SK-N-SH treated with all-trans-retinoic acid at 6 μM for 48 hours (cell line): ENCODE measurements around the gene ARPC2.

Experiments
- ATAC-seq: fragments of 200-7000 bp; cut with Tn5 transposase; 3 replicates; pipeline ENCODE4 v1.9.1; 2020; ENCODE audit warnings: mild to moderate bottlenecking, moderate library complexity
- ARNTL ChIP-seq: fragments of 450-650 bp; formaldehyde crosslinking; IDR thresholded peaks from 2 replicates; pipeline ENCODE4 v1.5.0; 2020; ENCODE audit warnings: low read depth, mild to moderate bottlenecking, moderate library complexity, borderline replicate concordance
- BACH2 ChIP-seq: fragments of 250-450 bp; sonication (Bioruptor Pico); IDR thresholded peaks from 2 replicates; pipeline ENCODE4 v1.9.0; 2021; ENCODE audit warnings: mild to moderate bottlenecking, borderline replicate concordance
- CSDC2 ChIP-seq: fragments of 250-450 bp; sonication (Bioruptor Pico); IDR thresholded peaks from 2 replicates; pipeline ENCODE4 v1.5.0; 2020; ENCODE audit warnings: mild to moderate bottlenecking, moderate library complexity
- ESRRG ChIP-seq: fragments of 250-450 bp; sonication (Bioruptor Pico); IDR thresholded peaks from 2 replicates; pipeline ENCODE4 v1.6.1; 2021; ENCODE audit warnings: mild to moderate bottlenecking
- GLIS3 ChIP-seq: fragments of 250-450 bp; sonication (Bioruptor Pico); IDR thresholded peaks from 2 replicates; pipeline ENCODE4 v1.5.0; 2020; ENCODE audit warnings: mild to moderate bottlenecking, moderate library complexity
- ISL1 ChIP-seq: fragments of 250-450 bp; sonication (Bioruptor Pico); IDR thresholded peaks from 2 replicates; pipeline ENCODE4 v2.1.2; 2022; ENCODE audit warnings: mild to moderate bottlenecking, moderate library complexity
- OSR1 ChIP-seq: fragments of 250-450 bp; sonication (Bioruptor Pico); IDR thresholded peaks from 2 replicates; pipeline ENCODE4 v1.8.0; 2022; ENCODE audit warnings: moderate library complexity, mild to moderate bottlenecking, inconsistent platforms
- PPARA ChIP-seq: fragments of 250-450 bp; sonication (Bioruptor Pico); IDR thresholded peaks from 2 replicates; pipeline ENCODE4 v1.5.0; 2020; ENCODE audit warnings: mild to moderate bottlenecking, borderline replicate concordance
- RARB ChIP-seq: fragments of 250-450 bp; sonication (Bioruptor Pico); IDR thresholded peaks from 2 replicates; pipeline ENCODE4 v1.8.0; 2021; ENCODE audit warnings: mild to moderate bottlenecking, moderate library complexity
- SNAI2 ChIP-seq: fragments of 250-450 bp; sonication (Bioruptor Pico); IDR thresholded peaks from 2 replicates; pipeline ENCODE4 v1.5.0; 2020; ENCODE audit warnings: mild to moderate bottlenecking, moderate library complexity
- TOX ChIP-seq: fragments of 250-450 bp; sonication (Bioruptor Pico); IDR thresholded peaks from 2 replicates; pipeline ENCODE4 v1.8.0; 2021; ENCODE audit warnings: mild to moderate bottlenecking, moderate library complexity, borderline replicate concordance
- ZC3H10 ChIP-seq: fragments of 250-450 bp; sonication (Bioruptor Pico); IDR thresholded peaks from 2 replicates; pipeline ENCODE4 v1.5.1; 2021; ENCODE audit warnings: mild to moderate bottlenecking, moderate library complexity
- ZFP3 ChIP-seq: fragments of 250-450 bp; sonication (Bioruptor Pico); IDR thresholded peaks from 2 replicates; pipeline ENCODE4 v1.5.0; 2020; ENCODE audit warnings: mild to moderate bottlenecking, moderate library complexity
- ZFP30 ChIP-seq: fragments of 450-650 bp; formaldehyde crosslinking; IDR thresholded peaks from 2 replicates; pipeline ENCODE4 v1.5.0; 2022; ENCODE audit warnings: mild to moderate bottlenecking, moderate library complexity
- ZNF70 ChIP-seq: fragments of 450-650 bp; formaldehyde crosslinking; IDR thresholded peaks from 2 replicates; pipeline ENCODE4 v1.5.0; 2020; ENCODE audit warnings: mild to moderate bottlenecking, moderate library complexity
- ZNF8 ChIP-seq: fragments of 450-650 bp; formaldehyde crosslinking; IDR thresholded peaks from 2 replicates; pipeline ENCODE4 v1.5.0; 2020; ENCODE audit warnings: mild to moderate bottlenecking, moderate library complexity
- TF ChIP-seq, protein P1 (sequence below): fragments of 250-450 bp; sonication (Bioruptor Pico); IDR thresholded peaks from 2 replicates; pipeline ENCODE4 v1.5.1; 2021; ENCODE audit warnings: mild to moderate bottlenecking, moderate library complexity
- TF ChIP-seq, protein P2 (sequence below): fragments of 250-450 bp; sonication (Bioruptor Pico); IDR thresholded peaks from 2 replicates; pipeline ENCODE4 v1.8.0; 2020; ENCODE audit warnings: mild to moderate bottlenecking, moderate library complexity, borderline replicate concordance
- TF ChIP-seq, protein P3 (sequence below): fragments of 250-450 bp; sonication (Bioruptor Pico); IDR thresholded peaks from 2 replicates; pipeline ENCODE4 v1.5.0; 2020; ENCODE audit warnings: mild to moderate bottlenecking, moderate library complexity
- TF ChIP-seq, protein P4 (sequence below): fragments of 250-450 bp; sonication (Bioruptor Pico); IDR thresholded peaks from 2 replicates; pipeline ENCODE4 v1.5.1; 2020; ENCODE audit warnings: low read depth, mild to moderate bottlenecking, moderate library complexity

Gene ARPC2

DNA sequence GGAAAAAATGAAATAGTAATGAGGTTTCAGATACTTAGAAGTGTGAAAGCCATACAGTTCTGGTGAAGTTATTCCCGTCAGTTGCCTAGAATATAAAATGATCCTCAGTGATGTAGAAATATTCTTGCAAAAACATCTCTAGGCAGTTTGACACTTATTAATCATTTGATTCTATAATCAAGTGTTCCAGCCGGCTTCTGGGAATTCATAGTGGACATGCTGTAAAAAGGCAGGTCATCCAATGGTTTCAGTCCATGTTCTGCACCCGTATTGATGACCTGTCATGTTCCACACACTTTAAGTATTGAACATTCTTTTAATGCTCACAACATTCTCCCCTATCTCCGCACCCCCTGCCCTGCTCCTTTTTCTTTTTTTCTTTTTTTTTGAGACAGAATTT, 19.8 kb downstream of the ARPC2 start:
- no peak for ATAC-seq
- TF ChIP-seq ARNTL (CRISPR knock-in tag) (no peak), TOX (CRISPR knock-in tag) (no peak), CSDC2 (CRISPR knock-in tag) (no peak)

DNA sequence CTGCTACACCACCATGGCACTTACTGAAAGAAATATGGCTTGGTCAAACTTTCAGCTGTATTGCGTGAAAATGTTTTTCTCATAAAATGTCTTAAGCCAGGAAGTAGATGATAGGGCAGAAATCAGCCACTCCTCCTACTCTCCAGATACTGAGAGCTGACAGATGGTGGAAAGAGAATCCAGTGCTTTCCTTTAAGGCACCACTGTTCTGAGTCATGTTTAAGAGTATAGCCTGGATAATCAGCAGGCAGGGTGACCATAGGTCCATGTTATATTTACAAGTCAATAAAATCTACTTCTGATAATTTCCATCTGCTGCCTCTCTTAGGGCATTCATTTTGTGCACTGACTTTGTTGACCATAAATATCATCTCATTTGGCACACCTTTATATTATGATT, 21.9 kb downstream of the ARPC2 start:
- TF ChIP-seq SNAI2 (no peak), OSR1 (CRISPR knock-in tag) (no peak), ZC3H10 (CRISPR knock-in tag) (no peak), ZFP3 (CRISPR knock-in tag) (no peak), ISL1 (CRISPR knock-in tag) (no peak), GLIS3 (no peak), ZFP30 (CRISPR knock-in tag) (no peak), PPARA (CRISPR knock-in tag) (no peak), ESRRG (CRISPR knock-in tag) (no peak), ZNF70 (no peak), RARB (CRISPR knock-in tag) (no peak), ZNF8 (no peak), TOX (CRISPR knock-in tag) (no peak), CSDC2 (CRISPR knock-in tag) (no peak)
- TF ChIP-seq, protein P1, sequence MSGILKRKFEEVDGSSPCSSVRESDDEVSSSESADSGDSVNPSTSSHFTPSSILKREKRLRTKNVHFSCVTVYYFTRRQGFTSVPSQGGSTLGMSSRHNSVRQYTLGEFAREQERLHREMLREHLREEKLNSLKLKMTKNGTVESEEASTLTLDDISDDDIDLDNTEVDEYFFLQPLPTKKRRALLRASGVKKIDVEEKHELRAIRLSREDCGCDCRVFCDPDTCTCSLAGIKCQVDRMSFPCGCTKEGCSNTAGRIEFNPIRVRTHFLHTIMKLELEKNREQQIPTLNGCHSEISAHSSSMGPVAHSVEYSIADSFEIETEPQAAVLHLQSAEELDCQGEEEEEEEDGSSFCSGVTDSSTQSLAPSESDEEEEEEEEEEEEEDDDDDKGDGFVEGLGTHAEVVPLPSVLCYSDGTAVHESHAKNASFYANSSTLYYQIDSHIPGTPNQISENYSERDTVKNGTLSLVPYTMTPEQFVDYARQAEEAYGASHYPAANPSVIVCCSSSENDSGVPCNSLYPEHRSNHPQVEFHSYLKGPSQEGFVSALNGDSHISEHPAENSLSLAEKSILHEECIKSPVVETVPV: no peak
- TF ChIP-seq, protein P2, sequence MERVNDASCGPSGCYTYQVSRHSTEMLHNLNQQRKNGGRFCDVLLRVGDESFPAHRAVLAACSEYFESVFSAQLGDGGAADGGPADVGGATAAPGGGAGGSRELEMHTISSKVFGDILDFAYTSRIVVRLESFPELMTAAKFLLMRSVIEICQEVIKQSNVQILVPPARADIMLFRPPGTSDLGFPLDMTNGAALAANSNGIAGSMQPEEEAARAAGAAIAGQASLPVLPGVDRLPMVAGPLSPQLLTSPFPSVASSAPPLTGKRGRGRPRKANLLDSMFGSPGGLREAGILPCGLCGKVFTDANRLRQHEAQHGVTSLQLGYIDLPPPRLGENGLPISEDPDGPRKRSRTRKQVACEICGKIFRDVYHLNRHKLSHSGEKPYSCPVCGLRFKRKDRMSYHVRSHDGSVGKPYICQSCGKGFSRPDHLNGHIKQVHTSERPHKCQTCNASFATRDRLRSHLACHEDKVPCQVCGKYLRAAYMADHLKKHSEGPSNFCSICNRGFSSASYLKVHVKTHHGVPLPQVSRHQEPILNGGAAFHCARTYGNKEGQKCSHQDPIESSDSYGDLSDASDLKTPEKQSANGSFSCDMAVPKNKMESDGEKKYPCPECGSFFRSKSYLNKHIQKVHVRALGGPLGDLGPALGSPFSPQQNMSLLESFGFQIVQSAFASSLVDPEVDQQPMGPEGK (CRISPR knock-in tag): no peak

DNA sequence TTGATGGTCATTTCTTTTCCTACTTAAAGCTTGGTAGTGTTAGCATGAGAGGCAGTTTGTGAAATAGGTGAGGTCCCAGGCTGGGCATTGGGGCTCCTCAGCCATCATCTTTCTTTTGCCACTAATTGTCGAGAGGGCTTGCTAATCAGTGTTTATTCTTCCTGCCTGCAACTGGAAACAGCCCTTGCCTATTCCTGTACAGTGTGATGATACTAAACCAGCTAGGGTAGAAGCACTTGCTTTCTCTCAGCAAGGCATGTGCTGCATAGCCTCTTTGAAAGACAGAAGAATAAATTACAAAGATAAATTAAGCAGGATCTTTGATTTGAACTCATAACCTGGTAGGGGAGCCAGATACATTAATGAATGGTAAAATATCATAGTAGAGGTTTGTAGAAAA, 27.2 kb downstream of the ARPC2 start:
- ATAC-seq: no peak
- no peak for TF ChIP-seq BACH2 (CRISPR knock-in tag)
- no peak for TF ChIP-seq ISL1 (CRISPR knock-in tag)
- TF ChIP-seq ARNTL (CRISPR knock-in tag): no peak

More for the DNA sequence above, 21.9 kb downstream of the ARPC2 start:
- no peak for ATAC-seq

DNA sequence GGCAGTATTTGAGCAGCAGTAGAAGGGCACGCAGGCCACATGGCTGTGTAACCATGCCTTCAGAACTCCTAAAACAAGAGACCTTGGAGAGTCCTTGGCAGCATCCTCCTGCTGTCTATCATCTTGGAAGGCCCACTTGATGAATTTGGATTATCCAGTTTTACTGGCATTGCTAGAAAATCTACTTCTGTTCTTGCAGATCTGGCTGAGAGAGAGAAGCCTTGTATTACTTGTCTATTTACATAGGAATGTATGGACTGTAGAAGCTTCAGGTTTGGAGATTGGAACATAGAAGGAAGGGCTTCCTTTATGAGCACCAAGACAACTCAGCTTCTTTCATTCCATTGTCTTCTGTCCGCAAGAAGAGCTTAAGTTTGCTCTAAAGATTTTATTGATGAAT, 27.7 kb downstream of the ARPC2 start:
- TF ChIP-seq ESRRG (CRISPR knock-in tag) (no peak), ZC3H10 (CRISPR knock-in tag) (no peak), GLIS3 (no peak), TOX (CRISPR knock-in tag) (no peak), ZNF8 (no peak), ARNTL (CRISPR knock-in tag) (no peak), PPARA (CRISPR knock-in tag) (no peak)
- TF ChIP-seq, protein P3, sequence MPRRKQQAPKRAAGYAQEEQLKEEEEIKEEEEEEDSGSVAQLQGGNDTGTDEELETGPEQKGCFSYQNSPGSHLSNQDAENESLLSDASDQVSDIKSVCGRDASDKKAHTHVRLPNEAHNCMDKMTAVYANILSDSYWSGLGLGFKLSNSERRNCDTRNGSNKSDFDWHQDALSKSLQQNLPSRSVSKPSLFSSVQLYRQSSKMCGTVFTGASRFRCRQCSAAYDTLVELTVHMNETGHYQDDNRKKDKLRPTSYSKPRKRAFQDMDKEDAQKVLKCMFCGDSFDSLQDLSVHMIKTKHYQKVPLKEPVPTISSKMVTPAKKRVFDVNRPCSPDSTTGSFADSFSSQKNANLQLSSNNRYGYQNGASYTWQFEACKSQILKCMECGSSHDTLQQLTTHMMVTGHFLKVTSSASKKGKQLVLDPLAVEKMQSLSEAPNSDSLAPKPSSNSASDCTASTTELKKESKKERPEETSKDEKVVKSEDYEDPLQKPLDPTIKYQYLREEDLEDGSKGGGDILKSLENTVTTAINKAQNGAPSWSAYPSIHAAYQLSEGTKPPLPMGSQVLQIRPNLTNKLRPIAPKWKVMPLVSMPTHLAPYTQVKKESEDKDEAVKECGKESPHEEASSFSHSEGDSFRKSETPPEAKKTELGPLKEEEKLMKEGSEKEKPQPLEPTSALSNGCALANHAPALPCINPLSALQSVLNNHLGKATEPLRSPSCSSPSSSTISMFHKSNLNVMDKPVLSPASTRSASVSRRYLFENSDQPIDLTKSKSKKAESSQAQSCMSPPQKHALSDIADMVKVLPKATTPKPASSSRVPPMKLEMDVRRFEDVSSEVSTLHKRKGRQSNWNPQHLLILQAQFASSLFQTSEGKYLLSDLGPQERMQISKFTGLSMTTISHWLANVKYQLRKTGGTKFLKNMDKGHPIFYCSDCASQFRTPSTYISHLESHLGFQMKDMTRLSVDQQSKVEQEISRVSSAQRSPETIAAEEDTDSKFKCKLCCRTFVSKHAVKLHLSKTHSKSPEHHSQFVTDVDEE (CRISPR knock-in tag): no peak
- TF ChIP-seq, protein P1: no peak
- TF ChIP-seq, protein P4, sequence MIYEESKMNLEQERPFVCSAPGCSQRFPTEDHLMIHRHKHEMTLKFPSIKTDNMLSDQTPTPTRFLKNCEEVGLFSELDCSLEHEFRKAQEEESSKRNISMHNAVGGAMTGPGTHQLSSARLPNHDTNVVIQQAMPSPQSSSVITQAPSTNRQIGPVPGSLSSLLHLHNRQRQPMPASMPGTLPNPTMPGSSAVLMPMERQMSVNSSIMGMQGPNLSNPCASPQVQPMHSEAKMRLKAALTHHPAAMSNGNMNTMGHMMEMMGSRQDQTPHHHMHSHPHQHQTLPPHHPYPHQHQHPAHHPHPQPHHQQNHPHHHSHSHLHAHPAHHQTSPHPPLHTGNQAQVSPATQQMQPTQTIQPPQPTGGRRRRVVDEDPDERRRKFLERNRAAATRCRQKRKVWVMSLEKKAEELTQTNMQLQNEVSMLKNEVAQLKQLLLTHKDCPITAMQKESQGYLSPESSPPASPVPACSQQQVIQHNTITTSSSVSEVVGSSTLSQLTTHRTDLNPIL (CRISPR knock-in tag): no peak
- ATAC-seq: no peak
